MCF 10A (cell line): ENCODE measurements around the gene HOXA6. TPM values are rescaled to one million over a fixed set of nuclear protein-coding genes. Genes with fewer than 3 reads are reported as not detected.

Experiments
- BruUV-seq: library from RNA; stranded (reverse); fragments of 400-500 nt; replicated peaks from 2 replicates; lab custom pipeline; 2021; lab: Mats Ljungman, UMichigan
- CTCF ChIA-PET: fragments of 300-600 bp; sonication (Branson Sonifier 250); formaldehyde crosslinking; extraction: SDS; loops from one replicate; lab custom pipeline; 2021; ENCODE audit warnings: antibody characterized with exemption, inconsistent platforms; lab: Yijun Ruan, JAX
- POLR2A ChIA-PET: fragments of 300-600, 350-650 bp; sonication (Branson Sonifier 250); formaldehyde crosslinking; extraction: SDS; loops from one replicate; lab custom pipeline; 2020; ENCODE audit warnings: antibody characterized with exemption, inconsistent platforms; lab: Yijun Ruan, JAX
- DNase-seq: peaks from one replicate; pipeline ENCODE4 v3.0.0-alpha.2; 2018; ENCODE audit not compliant: unreplicated experiment
- H3K27ac Mint-ChIP-seq: one replicate; pipeline ENCODE4 v1.8.0; 2022; ENCODE audit warnings: mild to moderate bottlenecking, low read depth, mixed read lengths; ENCODE audit not compliant: unreplicated experiment
- H3K27me3 Mint-ChIP-seq: one replicate; pipeline ENCODE4 v1.8.0; 2022; ENCODE audit warnings: mixed read lengths; ENCODE audit not compliant: insufficient read depth, unreplicated experiment
- H3K36me3 Mint-ChIP-seq: one replicate; pipeline ENCODE4 v1.8.0; 2022; ENCODE audit warnings: mild to moderate bottlenecking, moderate library complexity, mixed read lengths; ENCODE audit not compliant: insufficient read depth, unreplicated experiment
- H3K4me1 Mint-ChIP-seq: one replicate; pipeline ENCODE4 v1.8.0; 2022; ENCODE audit warnings: mixed read lengths; ENCODE audit not compliant: insufficient read depth, unreplicated experiment
- H3K4me3 Mint-ChIP-seq: one replicate; pipeline ENCODE4 v1.8.0; 2022; ENCODE audit warnings: mild to moderate bottlenecking, moderate library complexity, mixed read lengths; ENCODE audit not compliant: unreplicated experiment
- H3K9me3 Mint-ChIP-seq: one replicate; pipeline ENCODE4 v1.8.0; 2022; ENCODE audit warnings: mixed read lengths; ENCODE audit not compliant: unreplicated experiment
- CTCF ChIP-seq: fragments of 200-600 bp; IDR thresholded peaks from one replicate; pipeline ENCODE4 v1.8.0; 2022; ENCODE audit warnings: antibody characterized with exemption, mild to moderate bottlenecking; ENCODE audit not compliant: unreplicated experiment
- intact Hi-C: fragments of 100-400 bp; cut with micrococcal nuclease; formaldehyde crosslinking; loops from 2 replicates; pipeline ENCODE4 v1.14.1; 2022
- total RNA-seq: library from RNA; stranded (reverse); gene quantifications from 2 replicates; pipeline ENCODE4 v1.2.3, GENCODE V29; 2022

HOXA6 gene
- total RNA-seq, 1 experiment from 2014 or later, result 0.96 TPM

DNA sequence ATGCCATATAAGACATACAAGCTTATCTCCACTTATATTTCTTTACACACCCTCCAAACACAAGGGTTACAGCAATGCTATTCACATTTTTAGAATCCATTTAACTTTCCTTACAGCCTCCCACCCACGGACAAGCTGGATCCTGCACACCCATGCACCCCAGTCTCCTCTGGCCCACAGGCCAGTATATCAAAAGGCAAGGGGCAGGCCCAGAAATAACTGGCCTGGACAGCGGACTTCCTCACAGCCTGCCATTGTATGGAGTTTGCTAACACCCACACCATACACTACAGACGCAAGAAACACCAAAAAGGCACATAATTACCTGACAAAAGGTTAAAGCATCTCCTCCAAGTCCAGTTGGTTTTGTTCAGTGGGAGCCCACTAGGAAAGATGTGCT is 29.0 kb downstream of the HOXA6 start:
- no TSS peak for BruUV-seq
- Mint-ChIP-seq H3K9me3 (no peaks in the 10 kb centered on the region), H3K27me3 (no peaks in the 10 kb centered on the region), H3K36me3 (peaks cover 36% of the 10 kb centered on the region), H3K27ac (no peak overlapping the region), H3K4me1 (peaks cover 27% of the 10 kb centered on the region), H3K4me3 (no peak overlapping the region)
- ChIA-PET CTCF (interaction anchor here (0.8 to 2.7 kb wide), 3 partner anchors 12 to 265 kb away, joined by 3 to 10 read pairs (median 3); partner anchors contain the start of gene HOXA4), POLR2A (interaction anchor here (0.6 to 15.3 kb wide), 6 partner anchors 11 to 262 kb away, joined by 3 to 485 read pairs (median 174); partner anchors contain the start of genes HOXA1, HOXA5 and SKAP2)
- DNase-seq, result no peak
- no peak for TF ChIP-seq CTCF
- intact Hi-C loops, result no loop called here

DNA sequence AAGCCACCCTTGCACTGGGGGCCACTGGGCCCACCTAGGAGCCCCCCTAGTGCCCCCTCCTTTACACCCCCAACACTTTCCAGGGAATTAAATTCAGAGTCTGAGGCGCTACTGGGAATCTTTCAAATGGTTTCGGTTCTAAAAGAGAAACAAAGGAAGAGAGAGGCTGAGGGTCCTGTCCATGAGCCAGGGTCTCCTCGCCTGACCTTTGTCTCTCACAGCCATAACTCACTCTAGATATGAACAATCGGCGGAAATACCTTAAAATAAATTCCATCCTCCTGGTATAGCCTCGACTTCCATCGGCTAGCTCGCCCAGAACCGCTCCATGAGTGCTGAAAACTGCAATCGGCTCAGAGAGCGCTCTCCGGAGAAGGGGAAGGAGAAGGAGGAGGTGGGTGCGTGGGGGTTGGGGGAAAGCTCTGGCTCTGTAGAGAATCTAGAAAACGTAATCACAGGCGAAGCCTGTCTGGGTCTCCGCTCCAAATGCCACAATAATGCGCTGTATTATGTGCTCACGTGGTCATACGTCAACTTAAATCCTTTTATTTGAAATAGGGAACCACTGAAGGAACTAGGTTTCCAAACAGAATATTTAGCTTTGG is 29.6 kb downstream of the HOXA6 start:
- TF ChIP-seq CTCF, result no peak
- intact Hi-C loops, result no loop called here
- Mint-ChIP-seq H3K4me3 (no peak overlapping the region), H3K27me3 (no peaks in the 10 kb centered on the region), H3K36me3 (peaks cover 31% of the 10 kb centered on the region), H3K27ac (no peak overlapping the region), H3K9me3 (no peaks in the 10 kb centered on the region), H3K4me1 (peaks cover 27% of the 10 kb centered on the region)
- POLR2A ChIA-PET, result interaction anchor here (0.6 to 15.3 kb wide), 7 partner anchors 7 to 261 kb away, joined by 3 to 485 read pairs (median 129); partner anchors contain the start of genes HOXA1, HOXA5 and SKAP2
- no peak for DNase-seq
- BruUV-seq, result no TSS peak
- CTCF ChIA-PET, result interaction anchor here (0.8 to 2.7 kb wide), 4 partner anchors 13 to 264 kb away, joined by 3 to 12 read pairs (median 6); partner anchors contain the start of gene HOXA4

GRCh38 chr7:27116962-27117886 is 30.4 kb downstream of the HOXA6 start:
- no TSS peak for BruUV-seq
- Mint-ChIP-seq H3K36me3 (peaks cover 28% of the 10 kb centered on the region), H3K27ac (peak overlapping the region; percentile 90), H3K9me3 (no peaks in the 10 kb centered on the region), H3K27me3 (no peaks in the 10 kb centered on the region), H3K4me1 (peaks cover 27% of the 10 kb centered on the region), H3K4me3 (peak overlapping the region; percentile 80)
- intact Hi-C loops, result no loop called here
- CTCF ChIA-PET, result interaction anchor here (1.0 to 3.6 kb wide), 9 partner anchors 9 to 264 kb away, joined by 3 to 24 read pairs (median 9); partner anchors contain the start of gene HOXA4
- TF ChIP-seq CTCF, result no peak
- DNase-seq, result no peak
- POLR2A ChIA-PET, result interaction anchor here (1.0 to 15.3 kb wide), 9 partner anchors 8 to 545 kb away, joined by 3 to 485 read pairs (median 129); partner anchors contain the start of genes HIBADH, HOXA1, HOXA5 and SKAP2
